Left ventricle myocardium superior (tissue), 1 donor: ENCODE measurements around the gene PRTFDC1. TPM values are rescaled to one million over a fixed set of nuclear protein-coding genes. Genes with fewer than 3 reads are reported as not detected.

Experiments used
- ATAC-seq: fragments of 200-7000 bp; cut with Tn5 transposase; one replicate; pipeline ENCODE4 v1.9.1; 2020; ENCODE audit warnings: mild to moderate bottlenecking, moderate library complexity
- DNase-seq: peaks from one replicate; pipeline ENCODE4 v3.0.0-alpha.2; 2020
- intact Hi-C: fragments of 100-400 bp; cut with micrococcal nuclease; formaldehyde crosslinking; loops from one replicate; pipeline ENCODE4 v1.11.0; 2022
- total RNA-seq: library from RNA; stranded (reverse); fragmentation: NEBNext Ultra II Directional; extraction: Animal tissue kit (Norgen Biotek cat#: 25700); gene quantifications from one replicate; pipeline ENCODE4 v1.2.1, GENCODE V29; 2021
- donor health status: DM: no; HTN: yes; CAD: no; lungs with severe emphysema.

PRTFDC1 gene
- total RNA-seq, 1 donor from 2014 or later: 9.1 TPM

DNA sequence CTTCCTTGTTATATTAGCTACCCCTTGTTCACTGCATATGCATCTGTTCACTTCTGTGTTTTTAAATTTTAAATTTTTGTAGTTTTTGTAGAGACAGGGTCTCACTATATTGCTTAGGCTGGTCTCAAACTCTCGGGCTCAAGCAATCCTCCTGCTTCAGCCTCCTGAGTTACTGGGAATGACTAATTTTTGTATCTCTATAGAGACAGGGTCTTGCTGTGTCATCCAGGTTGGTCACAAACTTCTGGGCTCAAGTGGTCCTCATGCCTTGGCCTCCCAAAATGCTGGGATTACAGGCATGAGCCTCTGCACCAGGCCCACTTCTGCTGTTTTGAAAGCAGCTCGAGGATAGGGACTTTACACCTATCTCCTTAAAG, 64.6 kb downstream of the PRTFDC1 start:
- intact Hi-C loops: no loop called here
- DNase-seq (no peak), ATAC-seq (no peak)

- DNase-seq (no peak), ATAC-seq (no peak)
- intact Hi-C loops: no loop called here
These were observed 66.1 kb downstream of the PRTFDC1 start for GRCh38 chr10:24886290-24886680.

DNA sequence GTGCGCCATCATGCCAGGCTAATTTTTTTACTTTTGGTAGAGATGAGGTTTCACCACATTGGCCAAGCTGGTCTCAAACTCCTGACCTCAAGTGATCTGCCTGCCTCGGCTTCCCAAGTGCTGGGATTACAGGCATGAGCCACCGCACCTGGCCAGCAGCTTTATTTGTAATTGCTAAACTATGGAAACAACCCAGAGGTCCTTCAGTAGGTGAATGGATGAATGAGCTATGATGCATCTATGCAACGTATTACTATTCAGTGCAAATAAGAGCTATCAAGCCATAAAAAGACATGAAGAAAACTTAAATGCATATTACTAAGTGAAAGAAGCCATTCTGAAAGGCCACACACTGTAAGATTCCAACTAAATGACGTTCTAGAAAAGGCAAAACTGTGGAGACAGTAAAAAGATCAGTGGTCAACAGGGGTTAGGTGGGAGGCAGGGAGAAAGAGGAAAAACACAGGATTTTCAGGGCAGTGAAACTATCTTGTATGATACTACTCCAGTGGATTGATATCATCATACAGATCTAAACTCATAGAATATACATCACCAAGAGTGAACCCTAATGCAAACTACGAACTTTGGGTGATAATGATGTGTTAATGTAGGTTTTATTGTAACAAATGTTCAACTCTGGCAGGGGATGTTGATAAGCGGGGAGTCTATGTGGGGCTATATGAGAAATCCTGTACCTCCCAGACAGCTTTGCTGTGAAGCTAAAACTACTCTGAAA, 66.7 kb downstream of the PRTFDC1 start:
- no peak for DNase-seq
- intact Hi-C loops: no loop called here
- ATAC-seq: no peak

DNA sequence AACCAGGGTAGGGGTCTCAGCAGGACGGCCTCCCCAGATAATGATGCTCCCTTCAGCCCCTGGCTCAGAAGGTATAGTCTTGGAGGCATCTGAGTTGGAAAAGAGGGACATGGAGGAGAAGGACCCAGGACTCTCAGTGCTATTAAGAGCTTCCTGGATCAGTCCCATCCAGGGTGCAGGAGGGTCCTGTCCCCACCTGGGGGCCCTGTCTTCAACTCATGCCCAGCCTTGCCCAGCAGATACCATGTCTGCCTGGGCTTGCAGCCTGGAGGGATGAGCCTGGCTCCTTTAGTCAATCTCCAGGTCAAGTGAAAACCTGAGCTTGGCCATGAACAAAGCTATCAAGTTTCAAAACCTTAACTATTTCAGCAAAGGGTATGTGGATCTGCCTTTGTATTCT, 67.6 kb downstream of the PRTFDC1 start:
- DNase-seq: no peak
- no peak for ATAC-seq
- intact Hi-C loops: no loop called here

DNA sequence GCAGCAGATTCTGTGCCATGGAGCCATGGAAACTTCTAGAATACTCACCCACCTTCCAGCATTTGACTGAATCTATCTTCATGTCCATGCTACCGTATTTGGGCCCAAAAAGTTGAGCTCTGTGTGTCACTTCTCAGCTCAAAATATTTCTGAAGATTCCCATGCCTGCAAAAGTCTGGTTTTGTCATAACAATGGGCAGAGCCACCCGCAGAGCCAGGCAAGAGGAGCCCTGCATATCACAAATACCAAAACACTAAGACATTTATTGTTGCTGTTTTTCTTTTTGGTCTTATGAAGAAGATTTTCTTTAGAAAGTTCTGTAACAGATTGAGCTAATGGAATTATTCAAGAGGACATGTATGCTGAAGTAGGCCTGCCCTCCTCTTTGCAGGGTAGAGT, 68.1 kb downstream of the PRTFDC1 start:
- DNase-seq (no peak), ATAC-seq (no peak)
- intact Hi-C loops: no loop called here

DNA sequence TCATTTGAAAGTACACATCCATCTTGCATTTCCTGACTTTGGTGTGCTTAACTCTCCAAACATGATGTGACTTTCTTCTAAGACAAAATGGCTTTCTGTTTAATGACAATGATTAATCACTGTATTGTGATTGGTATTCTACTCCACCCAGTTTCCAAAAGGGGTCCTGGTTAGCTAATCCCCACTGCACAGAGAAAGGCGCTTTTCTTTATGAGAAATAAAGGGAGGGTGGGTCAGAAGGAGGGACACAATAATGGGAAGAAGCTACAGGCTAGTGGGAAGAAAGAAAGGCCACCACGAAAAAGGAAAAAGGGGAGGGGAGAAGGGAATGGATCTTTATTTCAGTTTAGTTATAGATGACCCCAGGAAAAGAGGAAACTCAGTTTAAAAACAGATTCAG, 69.2 kb downstream of the PRTFDC1 start:
- intact Hi-C loops: no loop called here

GRCh38 chr10:24882047-24882698, 70.2 kb downstream of the PRTFDC1 start:
- peak; percentile 43 for ATAC-seq
- DNase-seq: no peak
- intact Hi-C loops: no loop called here

More for the DNA sequence above, 69.2 kb downstream of the PRTFDC1 start:
- ATAC-seq (no peak), DNase-seq (no peak)

GRCh38 chr10:24879861-24880260, 72.5 kb downstream of the PRTFDC1 start:
- DNase-seq: no peak
- ATAC-seq: no peak
- intact Hi-C loops: no loop called here

DNA sequence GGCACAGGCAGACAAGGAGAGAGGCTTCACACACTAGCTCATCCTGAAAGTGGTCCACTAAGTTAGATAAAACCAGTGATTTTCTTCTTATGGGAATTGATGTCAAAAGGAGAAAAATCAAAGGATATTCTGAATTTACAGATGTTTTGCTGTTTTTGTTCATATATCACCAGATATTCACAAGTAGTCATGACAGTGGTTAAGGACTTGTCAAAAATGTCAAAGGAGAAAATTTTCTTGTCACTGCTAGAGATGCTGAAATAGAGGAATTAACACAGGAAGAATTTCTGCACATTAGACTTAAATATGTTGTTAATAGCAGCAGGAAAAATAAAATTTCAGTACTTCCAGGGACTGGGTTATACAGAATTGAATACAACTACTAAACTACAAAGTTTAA, 78.3 kb downstream of the PRTFDC1 start:
- no peak for ATAC-seq

DNA sequence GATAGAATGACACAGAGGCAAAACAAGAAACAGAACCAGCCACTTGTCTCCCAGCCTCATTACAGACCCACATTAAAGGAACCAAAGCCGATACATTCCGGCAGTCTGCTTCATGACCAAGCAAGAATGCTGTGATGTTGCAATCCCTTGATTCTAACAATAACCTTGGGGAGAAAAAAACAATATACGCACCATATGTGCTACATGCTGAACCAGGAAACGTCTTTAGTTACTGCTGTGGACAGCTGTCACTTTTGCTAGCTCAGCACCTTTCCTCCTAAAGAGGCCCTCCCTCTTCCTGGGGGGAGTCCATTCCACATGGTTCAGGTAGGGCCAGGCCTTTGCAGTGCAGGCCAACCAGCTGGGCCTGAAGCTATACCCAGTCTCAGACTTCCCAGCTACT, 79.1 kb downstream of the PRTFDC1 start:
- DNase-seq: no peak
- intact Hi-C loops: no loop called here
- ATAC-seq: peak; percentile 87

More for the DNA sequence above, 78.3 kb downstream of the PRTFDC1 start:
- intact Hi-C loops: no loop called here
- no peak for DNase-seq

GRCh38 chr10:24872790-24873182, 79.6 kb downstream of the PRTFDC1 start:
- intact Hi-C loops: no loop called here

DNA sequence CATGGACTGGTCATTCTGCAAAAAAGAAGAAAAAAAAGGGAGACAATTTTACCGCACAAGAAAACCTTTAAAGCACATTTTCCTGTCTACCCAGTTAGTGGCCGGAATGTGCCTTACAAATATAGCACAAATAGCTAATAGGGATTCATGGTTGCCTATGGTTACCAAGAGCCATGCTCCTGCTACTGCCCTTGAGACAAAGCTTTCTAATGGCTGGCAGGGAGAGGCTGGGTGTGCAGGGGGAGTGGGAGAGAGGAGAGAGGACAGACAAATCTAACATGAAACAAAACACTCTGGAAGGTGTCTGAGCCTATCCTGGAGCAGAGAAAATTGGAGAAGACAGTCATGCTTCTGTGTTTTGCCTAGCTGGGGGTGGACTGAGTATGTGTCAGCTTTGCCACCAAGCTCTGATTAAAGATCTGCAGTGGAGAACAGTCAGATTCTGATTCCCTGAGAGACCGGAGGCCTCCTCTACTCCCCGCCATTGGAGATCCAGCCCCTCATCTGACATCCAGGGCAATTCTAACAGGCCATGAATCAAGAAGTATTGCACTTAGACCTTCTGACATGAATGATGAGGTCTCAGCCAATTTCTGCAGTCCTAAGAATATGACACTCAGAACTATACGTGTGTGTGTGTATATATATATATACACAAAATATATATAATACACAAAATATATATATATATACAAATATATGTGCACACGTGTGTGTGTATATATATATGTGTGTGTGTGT, 80.2 kb downstream of the PRTFDC1 start:
- intact Hi-C loops: no loop called here
- no peak for DNase-seq
- ATAC-seq: no peak

More at GRCh38 chr10:24872790-24873182, 79.6 kb downstream of the PRTFDC1 start:
- no peak for DNase-seq
- ATAC-seq: no peak

DNA sequence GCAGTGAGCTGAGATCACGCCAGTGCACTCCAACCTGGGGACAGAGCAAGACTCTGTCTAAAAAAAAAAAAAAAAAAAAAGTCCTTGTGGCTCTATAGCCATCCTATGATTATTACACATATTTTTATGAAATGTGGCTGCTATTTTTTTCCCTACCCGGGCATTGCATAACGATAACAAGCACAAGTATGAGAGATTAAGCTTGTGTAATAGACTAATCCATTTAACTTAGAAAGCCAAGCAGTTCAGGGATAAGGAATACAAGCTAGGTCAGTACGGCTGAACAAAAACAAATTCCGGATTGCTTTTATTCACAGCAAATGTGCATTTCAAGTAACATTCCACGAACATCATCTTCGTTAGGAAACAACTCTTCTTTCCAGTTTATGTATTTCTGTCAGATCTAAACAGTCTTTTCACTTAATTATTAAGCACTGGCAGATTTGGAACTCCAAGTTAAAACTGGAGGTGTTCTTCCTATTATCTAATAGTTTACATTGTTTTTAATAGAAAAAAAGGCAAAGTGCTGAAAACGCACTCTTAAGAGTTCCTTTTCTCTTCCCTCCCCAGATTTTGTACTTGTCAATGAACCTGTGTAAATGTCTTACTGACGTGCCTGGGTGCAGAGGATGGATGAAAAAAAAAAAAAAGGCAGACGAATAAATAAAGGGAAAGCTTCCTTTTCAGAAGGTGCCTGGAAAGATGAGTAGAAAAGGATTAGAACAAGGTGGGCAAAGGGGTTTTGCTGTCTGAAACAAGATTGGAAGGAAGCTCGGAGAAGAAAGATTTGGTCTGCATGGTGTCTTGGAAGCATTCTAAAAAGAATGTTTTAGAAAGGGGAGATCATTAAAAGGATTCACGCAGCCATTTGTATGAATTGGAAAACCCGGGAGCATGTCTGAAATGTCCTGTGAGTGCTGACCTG, 81.1 kb downstream of the PRTFDC1 start:
- no peak for ATAC-seq
- no peak for DNase-seq
- intact Hi-C loops: no loop called here

- DNase-seq (no peak), ATAC-seq (no peak)
- intact Hi-C loops: no loop called here
These were observed 82.9 kb downstream of the PRTFDC1 start for GRCh38 chr10:24869354-24870015.

DNA sequence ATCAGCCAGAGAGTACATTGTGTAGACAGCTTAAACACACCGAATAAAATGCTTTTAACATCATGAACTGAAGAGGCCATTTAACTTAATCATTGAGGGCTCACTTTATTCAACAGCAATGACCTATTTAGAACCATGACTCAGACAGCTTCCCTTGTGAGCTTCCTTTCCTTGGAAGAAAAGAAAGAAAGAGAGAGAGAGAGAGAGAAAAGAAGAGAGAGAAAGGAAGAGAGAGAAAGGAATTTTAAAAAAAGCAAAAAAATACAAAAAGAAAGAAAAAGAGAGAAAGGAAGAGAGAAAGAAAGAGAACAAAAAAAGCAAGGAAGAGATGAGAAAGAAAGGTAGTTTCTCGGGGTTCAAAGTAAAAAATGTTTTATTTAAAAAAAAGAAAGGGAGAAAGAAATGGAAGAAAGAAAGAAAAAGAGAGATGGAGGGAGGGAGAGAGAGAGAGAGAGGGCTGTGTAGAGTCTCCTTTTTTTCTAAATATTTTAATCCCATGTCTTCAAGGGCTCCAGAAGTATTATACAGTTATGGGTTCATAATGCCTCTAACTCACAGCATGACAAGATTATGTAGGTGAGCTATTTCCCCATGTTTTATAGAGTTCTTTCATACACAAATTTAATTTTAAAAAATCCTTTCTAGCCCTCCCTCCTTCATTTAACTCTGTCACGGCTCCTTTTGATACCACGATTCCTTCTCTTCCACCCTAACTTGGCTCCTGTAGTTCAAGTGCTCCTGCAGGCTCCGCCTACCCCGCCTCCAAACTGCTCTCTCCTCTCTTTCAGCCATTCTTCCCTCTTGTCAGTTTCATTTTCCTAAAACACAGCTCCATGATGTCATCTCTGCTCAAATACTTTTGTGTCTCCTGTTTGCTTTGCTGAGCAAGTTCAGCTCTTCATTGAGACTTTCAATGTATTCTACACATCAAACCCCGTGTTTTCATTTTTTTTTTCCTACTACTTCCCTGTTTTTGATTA, 85.5 kb downstream of the PRTFDC1 start:
- intact Hi-C loops: no loop called here
- ATAC-seq (peak; percentile 94), DNase-seq (peak; percentile 74)

DNA sequence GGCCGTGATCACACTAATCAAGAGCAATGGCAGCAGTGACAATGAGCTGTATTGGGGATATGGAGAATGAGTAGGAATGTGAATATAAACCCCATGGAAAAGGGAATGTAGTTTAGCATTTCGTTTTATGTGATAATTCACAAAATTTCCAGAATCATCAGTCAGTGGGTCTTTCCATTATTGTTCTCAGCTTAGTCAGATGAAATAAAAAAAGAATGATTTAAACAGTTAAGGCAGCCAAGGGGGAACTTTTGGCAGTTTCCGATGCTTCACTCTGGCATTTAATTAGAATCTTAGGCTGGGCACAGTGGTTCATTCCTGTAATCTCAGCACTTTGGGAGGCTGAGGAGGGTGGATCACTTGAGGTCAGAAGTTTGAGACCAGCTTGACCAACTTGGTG, 86.6 kb downstream of the PRTFDC1 start:
- DNase-seq: no peak
- no peak for ATAC-seq
- intact Hi-C loops: no loop called here

DNA sequence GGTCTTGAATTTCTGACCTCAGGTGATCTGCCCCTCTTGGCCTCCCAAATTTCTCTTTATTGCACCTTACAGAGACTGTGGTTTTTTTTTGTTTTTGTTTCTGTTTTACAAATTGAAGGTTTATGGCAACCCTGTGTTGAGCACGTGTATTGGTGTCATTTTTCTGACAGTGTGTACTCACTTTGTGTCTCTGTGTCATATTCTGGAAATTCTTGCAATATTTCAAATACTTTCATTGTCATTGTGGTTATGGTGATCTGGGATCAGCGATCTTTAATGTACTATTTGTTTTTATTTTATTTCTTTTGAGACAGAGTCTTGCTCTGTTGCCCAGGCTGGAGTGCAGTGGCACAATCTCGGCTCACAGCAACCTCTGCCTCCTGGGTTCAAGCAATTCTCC, 89.8 kb downstream of the PRTFDC1 start:
- intact Hi-C loops: no loop called here
- DNase-seq (no peak), ATAC-seq (no peak)
